HG02943 (cell line): ENCODE measurements around the gene AHDC1.

Source experiments
- ATAC-seq: cut with Tn5 transposase; IDR thresholded peaks from one replicate; pipeline ENCODE4 v1.9.1; 2021; ENCODE audit warnings: mild to moderate bottlenecking, low read depth, moderate library complexity; ENCODE audit not compliant: unreplicated experiment

The AHDC1 gene

DNA sequence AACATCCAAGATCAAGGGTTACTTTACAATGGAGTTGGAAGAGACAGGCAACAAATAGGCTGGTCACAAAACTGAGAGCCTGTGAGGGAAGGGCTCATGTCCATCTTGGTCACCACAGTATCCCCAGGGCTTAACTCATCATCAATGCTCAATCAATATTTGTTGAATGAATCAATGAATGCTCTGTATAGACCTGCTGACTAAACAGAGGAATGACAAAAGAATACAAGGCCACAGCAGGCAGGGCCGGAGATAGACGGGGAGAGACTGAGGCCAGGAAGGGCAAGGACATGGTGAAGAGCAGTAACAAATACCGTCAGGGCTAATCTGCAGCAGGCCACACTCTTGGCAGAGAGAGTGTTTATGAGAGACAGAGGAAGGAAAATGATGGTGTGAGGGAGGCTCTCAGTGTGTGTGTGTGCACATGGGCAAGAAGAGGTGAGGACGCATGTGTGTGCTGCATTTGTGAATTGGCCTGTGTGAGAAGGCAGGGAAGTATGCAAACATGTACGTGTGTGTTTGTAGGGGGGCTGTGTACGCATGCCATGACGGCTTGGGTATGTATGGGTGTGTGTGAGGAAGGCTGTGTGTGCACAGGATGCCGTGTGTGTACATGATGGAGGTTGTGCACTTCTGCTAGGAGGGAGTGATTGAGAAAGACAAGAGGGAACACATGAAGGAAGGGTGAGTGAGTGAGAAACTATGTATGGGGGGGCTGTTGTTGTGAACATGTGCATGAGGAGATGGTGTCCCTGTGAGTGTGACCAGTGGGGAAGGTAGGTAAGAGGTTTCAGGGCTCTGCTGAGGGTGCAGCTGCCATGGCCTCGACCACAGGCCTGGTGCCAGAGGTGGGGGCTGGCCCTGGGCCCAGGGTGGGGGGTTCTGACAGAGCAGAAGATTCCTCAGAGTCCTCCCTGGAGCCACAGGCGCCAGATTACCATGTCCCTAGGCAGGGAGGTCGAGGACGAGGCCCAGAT lies 15.4 kb downstream of the AHDC1 start:
- no peak for ATAC-seq

DNA sequence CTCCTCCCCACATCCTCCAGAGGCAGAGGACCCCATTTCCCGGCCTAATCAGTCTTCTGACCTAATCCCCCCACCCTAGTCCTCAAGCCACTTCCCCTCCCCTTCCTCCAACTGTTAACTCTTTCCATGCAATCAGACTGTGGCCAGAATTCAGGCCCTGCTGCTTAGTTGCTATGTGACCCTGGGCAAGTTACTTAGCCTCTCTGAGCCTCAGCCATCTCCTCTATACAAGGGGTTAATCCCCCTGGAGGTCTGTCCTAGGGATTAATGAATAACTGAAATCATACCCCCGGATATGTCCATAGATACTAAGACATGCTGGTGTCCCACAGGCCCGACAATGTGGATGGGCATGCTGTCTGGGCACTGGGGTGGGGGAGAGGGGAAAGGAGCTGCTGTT lies 18.3 kb downstream of the AHDC1 start:
- no peak for ATAC-seq

DNA sequence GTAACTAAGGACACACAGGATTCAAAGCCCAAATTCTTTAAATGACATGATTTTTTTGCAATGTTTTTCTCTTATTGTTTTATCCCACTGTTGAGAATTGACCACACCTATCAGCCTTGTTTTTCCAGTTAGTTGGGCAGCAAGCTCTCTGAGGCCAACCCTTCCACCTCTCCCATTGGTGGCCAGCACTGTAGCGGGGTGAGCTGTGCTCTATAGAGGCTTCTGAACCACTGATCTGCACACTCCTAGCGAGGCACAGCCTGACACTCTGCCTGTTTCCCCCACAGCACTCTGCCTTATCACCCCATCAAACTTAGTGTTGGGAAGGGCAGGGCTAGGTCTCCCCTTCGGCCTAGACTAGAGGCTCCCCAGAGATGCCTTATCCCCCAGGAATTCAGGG lies 19.5 kb downstream of the AHDC1 start:
- ATAC-seq = no peak

DNA sequence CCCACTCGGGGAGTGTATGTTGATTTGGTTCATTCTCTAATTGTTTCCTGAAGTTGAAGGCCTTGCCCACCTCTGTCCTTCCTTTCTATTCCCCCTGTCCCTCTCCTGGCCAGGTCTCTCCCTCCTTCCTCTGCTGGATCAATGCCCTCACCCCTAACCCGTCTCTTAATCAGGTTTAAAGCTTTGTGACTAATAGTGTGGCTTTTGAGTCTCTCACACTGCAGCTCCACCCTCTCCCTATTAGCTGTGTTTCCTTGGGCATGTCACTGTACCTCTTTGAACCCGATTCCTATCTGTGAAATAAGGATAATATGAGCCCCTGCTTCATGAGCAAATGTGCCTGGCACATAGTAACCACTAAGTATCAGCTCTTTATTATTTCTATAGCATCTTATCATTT lies 20.5 kb downstream of the AHDC1 start:
- ATAC-seq = no peak

DNA sequence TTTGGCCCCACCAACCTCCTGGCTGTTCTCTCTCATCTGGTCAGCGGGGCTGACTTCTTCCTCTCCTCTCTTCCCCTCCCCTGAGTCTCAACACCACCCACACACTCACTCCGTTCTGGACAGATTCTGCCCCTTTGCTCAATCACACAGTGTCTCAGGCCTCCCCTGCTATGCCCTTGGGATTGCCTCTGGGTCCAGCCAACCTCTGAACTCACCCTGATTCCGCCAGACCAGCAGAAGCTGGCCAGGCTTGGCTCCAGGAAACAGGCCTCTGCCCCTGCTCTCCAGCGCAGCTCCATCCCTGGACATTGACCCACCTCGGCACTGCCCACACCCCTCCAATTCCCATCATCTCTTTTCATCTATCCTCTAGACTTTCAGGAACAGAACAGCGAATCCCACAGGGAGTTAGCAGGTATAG lies 22.1 kb downstream of the AHDC1 start:
- no peak for ATAC-seq

DNA sequence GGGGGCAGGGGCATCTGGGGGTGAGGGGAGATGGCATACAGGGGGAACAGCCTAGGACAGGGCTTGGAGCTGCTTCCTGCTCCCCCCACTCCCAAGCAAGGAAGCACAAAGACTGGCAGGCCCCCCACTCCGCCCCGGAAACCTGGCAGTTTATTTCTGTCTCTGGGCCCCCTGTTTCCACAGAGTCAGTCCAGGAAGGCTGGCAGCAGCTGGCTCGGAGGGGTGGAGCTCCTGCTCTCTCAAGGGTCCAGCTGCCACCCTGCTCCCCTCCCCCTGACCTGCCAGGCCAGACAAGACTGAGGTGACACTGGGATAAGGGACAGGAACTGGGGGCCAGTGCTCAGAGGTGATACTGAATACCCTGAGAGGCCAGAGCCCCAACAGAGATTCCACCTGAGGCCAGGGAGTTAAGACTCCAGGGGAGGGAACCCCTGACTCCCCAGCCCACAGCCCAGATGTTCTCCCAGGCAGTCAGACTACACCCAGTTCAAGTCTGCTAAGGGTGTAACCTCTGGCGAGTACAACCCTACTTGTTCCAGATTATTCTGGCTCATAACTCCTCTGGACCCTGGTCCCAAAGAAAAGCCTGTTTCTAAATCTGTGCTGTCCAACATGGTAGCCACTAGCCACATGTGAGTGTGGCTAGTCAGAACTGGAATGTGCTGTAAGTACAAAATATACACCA lies 26.3 kb downstream of the AHDC1 start:
- ATAC-seq = no peak

DNA sequence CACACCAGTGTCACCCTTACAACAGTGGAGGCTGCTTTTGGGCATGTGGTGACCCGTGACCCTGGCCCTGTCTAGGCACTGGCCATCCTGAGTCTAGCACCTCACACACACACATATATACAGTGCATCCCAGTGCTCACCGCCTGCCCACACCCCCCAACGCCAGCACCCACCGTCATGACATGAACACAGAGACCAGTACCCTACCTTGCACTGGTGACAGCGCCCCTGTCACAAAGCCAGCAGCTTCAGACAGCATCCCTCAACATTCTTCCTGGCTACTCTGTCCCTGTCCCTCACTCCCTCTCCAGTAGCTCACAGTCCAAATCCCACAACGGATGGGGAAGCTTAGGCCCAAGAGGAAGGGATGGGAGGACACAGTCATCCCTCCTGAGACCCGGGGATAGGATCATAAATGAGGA lies 27.1 kb downstream of the AHDC1 start:
- ATAC-seq = no peak

DNA sequence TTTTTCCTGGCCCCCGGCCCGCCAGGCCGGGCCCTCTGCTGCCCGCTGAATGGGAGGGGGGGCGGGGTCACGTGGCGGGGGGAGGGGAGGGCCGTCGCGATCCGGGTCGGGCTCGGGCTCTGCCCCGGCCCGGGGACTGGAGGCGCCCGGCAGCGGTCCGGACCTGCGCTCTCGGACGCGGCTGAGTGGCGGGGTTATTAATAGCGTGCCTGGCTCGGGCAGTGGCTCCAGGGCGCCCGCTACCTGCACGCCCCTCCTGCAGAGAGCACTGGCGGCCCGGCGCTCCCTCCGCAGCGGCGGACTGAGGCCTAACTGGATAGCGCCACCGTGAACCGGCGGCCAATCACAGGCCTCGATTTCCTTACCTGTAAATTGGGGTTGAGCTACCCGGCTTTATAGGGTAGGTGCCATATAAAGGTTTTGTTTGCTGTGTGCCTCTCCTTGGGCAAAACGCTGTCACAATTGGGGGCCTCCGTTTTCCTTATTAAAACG lies 28.1 kb downstream of the AHDC1 start:
- no peak for ATAC-seq

DNA sequence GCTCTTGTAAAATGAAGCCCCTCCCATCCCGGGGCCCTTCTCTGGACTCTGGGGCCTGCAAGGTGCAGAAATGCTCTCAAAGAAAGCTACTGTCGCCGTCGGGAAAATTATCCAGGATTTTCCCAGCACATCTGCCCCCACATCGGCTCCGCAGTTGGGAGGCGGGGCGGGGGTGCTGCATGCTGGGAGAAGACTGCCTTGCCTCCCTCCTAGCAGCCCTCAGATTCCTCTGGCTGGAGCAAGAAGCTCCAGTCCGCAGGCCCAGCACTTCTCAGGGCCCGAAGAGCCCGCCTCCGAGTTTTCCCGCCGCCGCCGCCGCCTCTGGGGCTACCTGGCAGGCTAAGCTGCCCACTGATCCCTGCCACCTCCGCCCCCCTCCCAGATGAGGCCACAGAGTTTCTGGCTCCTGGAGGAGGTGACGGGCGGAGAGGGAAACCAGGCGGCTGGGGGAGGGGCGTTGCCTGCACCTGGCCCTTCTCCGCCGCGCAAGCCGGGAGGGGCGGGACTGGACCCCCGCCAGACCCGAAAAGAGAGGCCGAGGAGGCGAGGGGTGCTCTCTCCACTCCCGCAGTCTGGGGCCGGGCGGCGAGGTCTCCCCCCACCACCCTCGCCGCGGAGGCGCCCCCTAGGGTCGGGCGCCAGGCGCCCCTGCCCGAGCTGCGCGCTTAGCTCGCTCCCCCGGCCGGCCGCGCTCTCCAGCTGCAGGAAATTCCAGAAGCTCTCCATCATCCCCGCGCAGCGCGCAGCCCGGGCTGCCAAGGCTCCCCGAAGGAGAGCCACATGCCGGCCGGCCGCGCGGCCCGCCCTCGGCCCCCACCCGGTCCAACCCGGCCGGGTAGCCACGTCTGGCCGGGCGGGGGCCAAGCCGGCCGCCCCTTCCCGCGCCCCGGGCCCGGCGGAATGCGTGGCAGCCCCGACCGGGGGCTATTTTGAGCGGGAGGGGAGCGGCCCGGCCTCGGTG lies 28.8 kb downstream of the AHDC1 start:
- no peak for ATAC-seq

DNA sequence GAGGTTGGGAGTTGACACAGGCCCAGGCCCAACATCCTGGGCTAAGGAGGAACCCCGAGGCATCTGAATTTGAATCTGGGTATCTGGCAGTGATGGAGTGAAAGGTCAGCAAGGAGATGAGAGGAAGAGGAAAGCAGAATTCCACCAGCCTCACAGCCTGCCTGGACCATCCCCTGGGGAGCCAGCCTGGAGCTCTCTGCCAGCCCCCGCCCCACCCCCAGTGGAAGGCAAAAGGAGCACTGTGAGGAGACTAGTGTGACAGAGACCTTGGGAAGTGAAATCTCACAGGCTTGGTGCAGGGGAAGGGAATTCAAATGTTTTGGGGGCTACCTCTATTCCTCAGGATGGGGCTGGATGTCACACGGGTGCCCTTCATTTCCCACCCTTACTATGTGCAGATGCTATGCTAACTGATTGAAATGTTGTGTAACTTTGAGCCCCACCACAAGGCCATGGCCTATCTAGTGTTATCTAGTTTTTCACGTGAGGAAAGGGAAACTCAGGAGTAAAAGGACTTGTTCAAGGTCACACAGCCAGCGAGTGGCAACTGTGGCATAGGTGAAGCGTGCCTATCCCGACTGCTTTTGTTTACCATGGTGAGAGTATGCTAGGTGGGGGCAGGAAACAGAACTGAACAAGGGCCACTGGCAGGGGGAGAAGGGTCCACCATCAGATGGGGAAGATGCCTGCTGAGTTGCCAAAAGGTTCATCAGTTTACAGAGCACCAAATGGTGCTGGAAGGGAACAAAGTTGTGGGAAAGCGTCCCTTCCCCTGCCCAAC lies 29.8 kb downstream of the AHDC1 start:
- ATAC-seq = no peak

DNA sequence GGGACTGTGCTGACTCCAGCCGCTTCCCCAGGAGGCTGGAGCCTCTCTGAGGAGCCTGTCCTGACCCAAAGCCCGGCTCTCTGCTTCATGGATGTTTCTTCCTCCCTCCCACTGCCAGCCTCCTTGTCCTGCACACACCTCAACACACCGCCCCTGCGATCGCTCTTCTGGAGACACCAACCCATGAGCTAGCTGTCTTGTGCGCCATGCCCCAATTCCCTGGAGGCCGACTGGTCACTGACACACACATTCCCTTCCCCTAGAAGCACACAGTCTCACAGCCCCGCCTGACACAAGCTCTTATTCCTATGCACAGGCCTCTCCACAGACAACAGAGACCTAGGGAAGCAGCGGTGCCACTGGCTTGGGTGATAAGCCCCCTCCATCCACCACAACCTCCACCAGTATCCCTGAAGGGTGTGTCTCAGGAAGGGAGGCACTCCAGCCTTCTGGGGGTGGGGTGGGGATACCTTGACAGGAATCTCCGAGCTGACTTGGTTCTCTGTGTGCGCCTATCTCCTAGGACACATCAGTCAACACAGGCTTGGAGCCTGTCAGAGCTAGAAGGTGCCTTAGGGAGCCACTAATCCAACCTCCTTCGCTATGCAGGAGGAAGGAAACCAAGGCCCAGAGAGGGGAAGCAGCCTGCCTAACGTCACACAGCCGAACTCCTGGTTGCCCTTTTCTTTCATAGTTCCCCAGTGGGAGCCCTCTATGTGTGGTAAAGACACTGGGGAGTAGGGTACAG lies 31.1 kb downstream of the AHDC1 start:
- no peak for ATAC-seq

DNA sequence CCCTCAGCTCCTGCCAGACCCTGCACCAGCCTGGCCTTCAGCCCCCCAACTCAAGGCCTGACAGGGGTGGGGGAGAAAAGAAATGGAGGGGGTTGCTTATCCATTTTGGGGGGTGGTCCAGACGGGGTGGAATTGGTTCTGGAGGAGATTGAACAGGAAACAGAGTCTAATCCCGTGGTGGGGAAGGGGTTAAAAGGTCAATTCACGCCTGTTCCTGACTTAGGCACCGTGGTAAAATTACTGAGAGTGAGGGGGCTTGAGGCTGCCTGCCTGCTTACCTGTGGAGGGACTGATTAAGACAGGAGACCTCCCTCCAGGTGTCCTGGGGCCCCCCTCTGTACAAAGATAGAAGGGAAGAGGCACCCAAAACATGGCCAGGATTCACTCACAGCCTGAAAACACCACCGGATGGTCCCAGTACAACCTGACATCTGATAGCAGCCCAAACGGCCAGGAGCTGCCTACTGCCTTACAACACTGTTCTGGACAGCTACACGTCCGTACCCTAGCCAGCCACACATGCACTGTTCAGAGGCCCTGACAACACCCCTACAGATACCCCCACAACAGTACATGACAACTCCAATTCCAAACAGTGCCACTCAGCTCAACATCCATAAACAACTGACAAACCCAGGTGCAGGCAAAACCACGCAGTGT lies 31.8 kb downstream of the AHDC1 start:
- no peak for ATAC-seq

DNA sequence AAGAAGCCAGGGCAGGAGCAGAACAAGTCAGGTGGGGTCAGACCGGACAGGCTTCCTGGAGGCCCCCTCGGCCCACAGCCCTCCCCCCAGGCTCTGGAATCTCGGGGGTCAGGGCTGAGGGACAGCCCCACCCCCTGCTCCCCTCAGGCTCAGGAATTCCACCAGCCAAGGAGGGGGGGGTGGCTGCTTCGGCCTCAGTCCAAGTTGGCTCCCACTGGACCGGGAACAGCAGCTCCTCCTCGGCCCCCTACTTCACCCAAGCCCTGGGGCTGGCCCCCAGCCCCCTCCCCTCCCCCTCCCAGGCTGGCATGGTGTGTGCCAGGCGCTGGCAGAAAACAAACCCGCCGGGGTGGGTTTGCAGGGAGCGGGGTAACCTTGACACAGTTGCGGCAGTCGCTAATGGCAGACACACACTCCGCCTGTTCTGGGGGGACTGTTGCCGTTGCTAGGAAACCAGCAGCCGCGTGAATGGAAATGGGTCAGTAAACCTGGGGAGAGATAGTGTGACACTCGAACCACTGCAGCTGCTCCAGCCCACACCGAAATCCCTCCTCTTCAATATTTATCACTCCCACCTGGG lies 32.4 kb downstream of the AHDC1 start:
- ATAC-seq = no peak

DNA sequence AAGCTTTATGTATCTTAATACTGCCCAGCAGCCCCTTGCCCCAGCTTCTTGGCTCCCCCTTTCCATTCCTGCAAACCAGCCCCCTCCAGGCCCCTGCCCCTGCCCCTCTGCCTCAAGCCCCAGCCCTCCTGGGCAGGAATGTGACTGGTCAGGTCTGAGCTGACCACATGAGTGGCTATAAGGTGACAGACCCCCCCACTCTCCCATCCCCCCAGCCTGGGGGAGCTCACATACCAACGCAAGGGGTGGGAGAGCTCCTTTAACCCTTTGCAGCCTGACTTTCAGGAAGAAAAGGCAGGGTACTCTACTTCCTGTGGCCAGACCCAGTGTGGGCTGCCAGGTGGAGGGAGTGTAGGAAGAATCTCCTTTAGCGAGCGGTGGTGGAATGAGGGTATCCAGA lies 33.2 kb downstream of the AHDC1 start:
- no peak for ATAC-seq

DNA sequence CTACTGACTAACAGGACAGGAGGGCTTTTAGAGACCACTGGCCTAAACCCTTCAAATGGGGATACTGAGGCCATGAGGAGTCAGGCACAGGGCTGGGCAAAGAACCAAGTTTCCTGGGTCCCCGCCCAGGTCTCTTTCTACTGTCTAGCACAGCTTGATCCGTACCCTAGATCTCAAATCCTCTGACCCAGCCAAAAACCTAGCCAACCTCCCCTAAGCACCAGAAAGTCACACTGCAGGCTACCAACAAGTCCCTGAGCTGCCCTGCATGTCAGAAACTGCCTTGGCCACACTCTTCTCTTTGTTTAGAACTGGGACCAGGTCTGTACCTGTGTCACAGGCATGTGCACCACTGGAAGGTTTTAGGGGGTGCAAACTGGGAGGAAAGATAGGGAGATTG lies 33.6 kb downstream of the AHDC1 start:
- ATAC-seq = no peak

DNA sequence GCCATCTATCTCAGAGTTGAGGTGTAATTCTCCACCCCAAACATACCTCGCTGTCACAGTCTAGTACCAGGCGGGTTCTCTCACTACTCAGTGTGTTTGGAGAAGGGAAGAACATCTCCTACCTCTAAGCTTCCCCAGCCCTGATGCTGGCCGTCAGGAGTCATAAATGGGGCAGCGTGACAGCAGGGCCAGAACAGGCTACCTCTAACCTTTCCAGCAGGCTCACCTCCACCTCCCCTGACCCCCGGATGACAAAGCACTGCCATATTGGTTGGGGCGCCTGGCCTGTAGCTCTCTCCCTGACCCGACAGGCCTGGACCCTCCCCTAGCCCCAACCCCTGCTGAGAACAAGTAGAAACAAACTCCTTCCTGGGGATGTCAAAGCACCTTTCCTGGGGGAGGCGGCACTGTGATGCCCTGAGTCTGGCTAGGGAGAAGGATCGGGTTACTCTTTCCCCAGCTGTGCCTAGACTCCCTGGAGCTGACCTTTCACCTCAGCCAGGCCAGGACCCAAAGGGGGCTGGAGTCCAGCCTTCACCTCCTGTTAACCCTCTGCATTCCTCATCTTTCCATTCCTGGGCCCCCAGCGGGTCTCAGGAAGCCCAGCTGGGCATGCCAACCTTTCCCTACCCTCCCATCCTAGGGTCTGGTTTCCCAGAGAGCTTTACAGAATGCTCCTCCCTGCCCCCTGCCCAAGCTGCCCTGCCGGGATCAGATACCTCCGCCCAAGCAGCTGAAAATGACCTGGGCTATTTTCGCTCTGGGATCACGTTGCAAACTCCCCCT lies 34.2 kb downstream of the AHDC1 start:
- no peak for ATAC-seq

DNA sequence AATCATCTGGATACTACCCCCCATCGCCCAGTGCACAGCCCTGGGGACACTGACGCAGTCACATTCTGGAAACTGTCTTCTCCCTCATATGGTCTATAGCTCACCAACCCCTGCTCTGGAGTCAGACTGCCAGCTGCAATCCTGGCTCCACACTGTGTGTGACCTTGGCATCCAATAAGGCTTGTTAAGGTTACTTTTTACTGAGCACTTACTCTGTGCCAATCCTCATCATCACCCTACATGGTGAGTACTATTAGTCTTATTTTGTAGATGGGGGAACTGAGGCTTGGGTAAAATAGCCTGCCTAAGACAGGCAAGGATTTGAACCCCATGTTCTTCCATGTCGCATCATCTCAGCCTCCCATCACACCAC lies 34.9 kb downstream of the AHDC1 start:
- no peak for ATAC-seq
